ENCODE data around the gene RGS3.

GRCh38 chr9:113493203-113493520, 29.6 kb downstream of the RGS3 start:
- no peak for TF ChIP-seq JUND (IDR thresholded peaks at IDR 0.05)
- no peak for TF ChIP-seq CTCF (IDR thresholded peaks at IDR 0.05)
- TF ChIP-seq POLR2AphosphoS5 (IDR thresholded peaks at IDR 0.05; ENCODE audit: low read depth, low read length): no peak
- no peak for TF ChIP-seq MAX (IDR thresholded peaks at IDR 0.05; ENCODE audit: low read depth)
- TF ChIP-seq NRF1 (IDR thresholded peaks at IDR 0.05; ENCODE audit: low read depth, low read length): no peak
- no peak for TF ChIP-seq MXI1 (IDR thresholded peaks at IDR 0.05; ENCODE audit: low read depth, low read length)
- no peak for TF ChIP-seq SMC3 (IDR thresholded peaks at IDR 0.05; ENCODE audit: low read depth, low read length)
- TF ChIP-seq RFX5 (IDR thresholded peaks at IDR 0.05; ENCODE audit: low read length): no peak
- TF ChIP-seq GABPA (IDR thresholded peaks at IDR 0.05; ENCODE audit: low read depth): no peak
- TF ChIP-seq RAD21 (IDR thresholded peaks at IDR 0.05; ENCODE audit: low read length): no peak
- no peak for TF ChIP-seq RXRA (IDR thresholded peaks at IDR 0.05; ENCODE audit: borderline replicate concordance, low read depth)
- no peak for TF ChIP-seq TAF1 (IDR thresholded peaks at IDR 0.05; ENCODE audit: borderline replicate concordance, low read depth, low read length)
